ENCODE measurements around the gene SH3PXD2A.

The SH3PXD2A gene

GRCh38 chr10:103576862-103577261 lies 278.5 kb downstream of the SH3PXD2A start:
- TF ChIP-seq CTCF (IDR thresholded peaks at IDR 0.05), result no peak

- no peak for TF ChIP-seq CTCF (IDR thresholded peaks at IDR 0.05)
Measured at GRCh38 chr10:103576076-103576471, 279.3 kb downstream of the SH3PXD2A start.

GRCh38 chr10:103575416-103576075 lies 279.8 kb downstream of the SH3PXD2A start:
- TF ChIP-seq CTCF (IDR thresholded peaks at IDR 0.05), result no peak

GRCh38 chr10:103574097-103575061 lies 281.0 kb downstream of the SH3PXD2A start:
- no peak for TF ChIP-seq CTCF (IDR thresholded peaks at IDR 0.05)

GRCh38 chr10:103573205-103573487 lies 282.2 kb downstream of the SH3PXD2A start:
- no peak for TF ChIP-seq CTCF (IDR thresholded peaks at IDR 0.05)

- TF ChIP-seq CTCF (IDR thresholded peaks at IDR 0.05), result no peak
Measured at GRCh38 chr10:103572347-103573204, 282.8 kb downstream of the SH3PXD2A start.

GRCh38 chr10:103571656-103571975 lies 283.8 kb downstream of the SH3PXD2A start:
- no peak for TF ChIP-seq CTCF (IDR thresholded peaks at IDR 0.05)
